GM19372 (cell line): ENCODE results near the gene C12orf57.

Experiments used
- ATAC-seq: cut with Tn5 transposase; IDR thresholded peaks from one replicate; pipeline ENCODE4 v1.9.1; 2021; ENCODE audit warnings: mild to moderate bottlenecking, low read depth, moderate library complexity; ENCODE audit not compliant: unreplicated experiment

The C12orf57 gene

DNA sequence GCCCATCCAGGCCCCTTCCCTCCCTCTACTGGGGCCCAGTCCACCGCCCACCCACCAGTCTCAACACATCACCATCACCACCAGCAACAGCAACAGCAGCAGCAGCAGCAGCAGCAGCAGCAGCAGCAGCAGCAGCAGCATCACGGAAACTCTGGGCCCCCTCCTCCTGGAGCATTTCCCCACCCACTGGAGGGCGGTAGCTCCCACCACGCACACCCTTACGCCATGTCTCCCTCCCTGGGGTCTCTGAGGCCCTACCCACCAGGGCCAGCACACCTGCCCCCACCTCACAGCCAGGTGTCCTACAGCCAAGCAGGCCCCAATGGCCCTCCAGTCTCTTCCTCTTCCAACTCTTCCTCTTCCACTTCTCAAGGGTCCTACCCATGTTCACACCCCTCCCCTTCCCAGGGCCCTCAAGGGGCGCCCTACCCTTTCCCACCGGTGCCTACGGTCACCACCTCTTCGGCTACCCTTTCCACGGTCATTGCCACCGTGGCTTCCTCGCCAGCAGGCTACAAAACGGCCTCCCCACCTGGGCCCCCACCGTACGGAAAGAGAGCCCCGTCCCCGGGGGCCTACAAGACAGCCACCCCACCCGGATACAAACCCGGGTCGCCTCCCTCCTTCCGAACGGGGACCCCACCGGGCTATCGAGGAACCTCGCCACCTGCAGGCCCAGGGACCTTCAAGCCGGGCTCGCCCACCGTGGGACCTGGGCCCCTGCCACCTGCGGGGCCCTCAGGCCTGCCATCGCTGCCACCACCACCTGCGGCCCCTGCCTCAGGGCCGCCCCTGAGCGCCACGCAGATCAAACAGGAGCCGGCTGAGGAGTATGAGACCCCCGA, 7.0 kb upstream of the C12orf57 start:
- no peak for ATAC-seq

DNA sequence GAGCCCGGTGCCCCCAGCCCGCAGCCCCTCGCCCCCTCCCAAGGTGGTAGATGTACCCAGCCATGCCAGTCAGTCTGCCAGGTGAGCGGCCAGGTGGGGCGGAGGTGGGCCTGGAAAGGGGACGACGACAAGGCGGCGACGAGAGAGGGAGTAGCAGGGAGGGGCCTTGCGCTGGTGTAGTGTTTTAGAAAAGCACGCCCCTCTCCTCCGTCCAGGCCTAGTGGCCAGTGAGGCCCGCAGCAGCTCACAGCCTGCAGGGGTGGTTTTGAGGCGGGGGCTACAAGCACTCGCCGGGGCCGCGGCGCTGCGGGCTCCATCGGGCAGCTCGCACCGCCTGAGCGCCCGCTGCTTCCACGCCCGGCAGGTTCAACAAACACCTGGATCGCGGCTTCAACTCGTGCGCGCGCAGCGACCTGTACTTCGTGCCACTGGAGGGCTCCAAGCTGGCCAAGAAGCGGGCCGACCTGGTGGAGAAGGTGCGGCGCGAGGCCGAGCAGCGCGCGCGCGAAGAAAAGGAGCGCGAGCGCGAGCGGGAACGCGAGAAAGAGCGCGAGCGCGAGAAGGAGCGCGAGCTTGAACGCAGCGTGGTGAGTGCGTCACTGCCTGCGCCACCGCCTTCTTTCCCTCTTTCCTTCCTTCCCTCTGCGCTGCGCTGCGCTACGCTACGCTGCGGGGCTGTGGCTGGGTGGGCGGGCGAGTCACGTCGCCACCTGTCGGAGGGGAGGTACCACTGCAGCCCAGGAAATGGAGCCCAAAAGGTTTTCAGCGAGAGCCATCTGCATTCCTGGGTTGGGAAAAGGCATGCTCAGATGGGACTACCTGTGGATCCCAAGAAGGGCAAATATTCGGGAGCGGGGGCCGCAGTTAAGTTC, 6.1 kb upstream of the C12orf57 start:
- peak; percentile 92 for ATAC-seq

DNA sequence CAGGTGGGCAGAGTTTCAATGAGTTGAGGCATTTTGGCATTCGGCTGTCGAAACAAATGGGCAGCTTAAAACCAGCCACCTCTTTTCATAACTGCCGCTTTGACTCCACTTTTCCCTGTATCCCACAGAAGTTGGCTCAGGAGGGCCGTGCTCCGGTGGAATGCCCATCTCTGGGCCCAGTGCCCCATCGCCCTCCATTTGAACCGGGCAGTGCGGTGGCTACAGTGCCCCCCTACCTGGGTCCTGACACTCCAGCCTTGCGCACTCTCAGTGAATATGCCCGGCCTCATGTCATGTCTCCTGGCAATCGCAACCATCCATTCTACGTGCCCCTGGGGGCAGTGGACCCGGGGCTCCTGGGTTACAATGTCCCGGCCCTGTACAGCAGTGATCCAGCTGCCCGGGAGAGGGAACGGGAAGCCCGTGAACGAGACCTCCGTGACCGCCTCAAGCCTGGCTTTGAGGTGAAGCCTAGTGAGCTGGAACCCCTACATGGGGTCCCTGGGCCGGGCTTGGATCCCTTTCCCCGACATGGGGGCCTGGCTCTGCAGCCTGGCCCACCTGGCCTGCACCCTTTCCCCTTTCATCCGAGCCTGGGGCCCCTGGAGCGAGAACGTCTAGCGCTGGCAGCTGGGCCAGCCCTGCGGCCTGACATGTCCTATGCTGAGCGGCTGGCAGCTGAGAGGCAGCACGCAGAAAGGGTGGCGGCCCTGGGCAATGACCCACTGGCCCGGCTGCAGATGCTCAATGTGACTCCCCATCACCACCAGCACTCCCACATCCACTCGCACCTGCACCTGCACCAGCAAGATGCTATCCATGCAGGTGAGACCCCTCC, 5.2 kb upstream of the C12orf57 start:
- no peak for ATAC-seq

DNA sequence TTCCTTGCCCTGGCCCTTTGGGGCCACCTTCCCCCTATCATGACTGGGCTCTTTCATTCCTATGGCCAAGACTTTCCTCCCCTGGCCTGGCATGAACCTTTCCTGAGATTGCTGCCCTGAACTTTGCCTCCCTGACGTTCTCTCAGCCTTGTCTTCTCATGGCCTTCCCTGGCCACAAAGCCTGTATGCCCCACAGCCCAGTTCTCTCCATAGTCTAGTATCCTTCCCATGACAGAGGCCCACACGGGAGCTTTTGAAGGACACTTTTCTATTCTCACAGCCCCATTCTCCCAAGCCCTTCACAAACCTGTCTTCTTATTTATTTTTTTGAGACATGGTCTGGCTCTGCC, 4.7 kb upstream of the C12orf57 start:
- ATAC-seq: no peak

DNA sequence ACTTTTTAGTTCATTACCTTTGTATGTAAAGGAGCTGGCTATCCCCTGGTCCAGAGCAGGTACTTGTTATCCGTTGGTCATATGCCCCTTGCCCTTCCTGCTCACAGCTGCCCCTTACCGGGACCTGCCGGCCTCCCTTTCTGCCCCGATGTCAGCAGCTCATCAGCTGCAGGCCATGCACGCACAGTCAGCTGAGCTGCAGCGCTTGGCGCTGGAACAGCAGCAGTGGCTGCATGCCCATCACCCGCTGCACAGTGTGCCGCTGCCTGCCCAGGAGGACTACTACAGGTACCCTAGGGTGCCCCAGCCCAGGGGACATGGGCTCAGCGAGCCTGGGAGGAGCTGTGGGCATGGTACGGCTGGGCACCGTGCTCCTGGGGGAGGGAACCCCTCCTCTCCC, 2.6 kb upstream of the C12orf57 start:
- no peak for ATAC-seq

DNA sequence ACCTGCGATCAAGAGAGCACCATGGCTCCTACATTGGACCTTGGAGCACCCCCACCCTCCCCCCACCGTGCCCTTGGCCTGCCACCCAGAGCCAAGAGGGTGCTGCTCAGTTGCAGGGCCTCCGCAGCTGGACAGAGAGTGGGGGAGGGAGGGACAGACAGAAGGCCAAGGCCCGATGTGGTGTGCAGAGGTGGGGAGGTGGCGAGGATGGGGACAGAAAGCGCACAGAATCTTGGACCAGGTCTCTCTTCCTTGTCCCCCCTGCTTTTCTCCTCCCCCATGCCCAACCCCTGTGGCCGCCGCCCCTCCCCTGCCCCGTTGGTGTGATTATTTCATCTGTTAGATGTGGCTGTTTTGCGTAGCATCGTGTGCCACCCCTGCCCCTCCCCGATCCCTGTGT, 2.0 kb upstream of the C12orf57 start:
- no peak for ATAC-seq

DNA sequence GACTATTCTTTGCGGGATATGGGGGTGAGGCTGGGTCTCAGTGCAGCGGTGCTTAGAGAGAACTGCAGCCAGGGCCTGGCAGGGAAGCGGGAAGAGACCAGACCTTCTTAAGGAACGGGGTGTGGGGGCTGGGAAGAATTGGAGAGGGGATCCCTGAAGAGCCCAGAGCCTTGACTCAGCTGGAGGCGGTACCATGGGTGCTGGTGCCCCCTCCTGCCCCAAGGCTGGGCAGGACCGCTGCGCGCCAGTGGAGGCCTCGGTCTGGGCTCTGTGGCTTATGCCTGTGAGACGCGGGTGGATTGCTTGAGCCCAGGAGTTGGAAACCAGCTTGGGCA, 1.5 kb upstream of the C12orf57 start:
- ATAC-seq: no peak

DNA sequence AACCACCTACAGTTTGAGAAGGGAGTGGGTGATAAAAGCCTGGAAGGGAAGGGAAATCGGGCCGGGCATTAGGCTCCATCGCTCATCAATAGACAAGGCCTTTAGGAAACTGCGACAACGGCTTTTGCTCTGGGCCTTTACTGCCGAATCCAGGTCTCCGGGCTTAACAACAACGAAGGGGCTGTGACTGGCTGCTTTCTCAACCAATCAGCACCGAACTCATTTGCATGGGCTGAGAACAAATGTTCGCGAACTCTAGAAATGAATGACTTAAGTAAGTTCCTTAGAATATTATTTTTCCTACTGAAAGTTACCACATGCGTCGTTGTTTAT, 467 bp upstream of the C12orf57 start:
- peak; percentile 17 for ATAC-seq

DNA sequence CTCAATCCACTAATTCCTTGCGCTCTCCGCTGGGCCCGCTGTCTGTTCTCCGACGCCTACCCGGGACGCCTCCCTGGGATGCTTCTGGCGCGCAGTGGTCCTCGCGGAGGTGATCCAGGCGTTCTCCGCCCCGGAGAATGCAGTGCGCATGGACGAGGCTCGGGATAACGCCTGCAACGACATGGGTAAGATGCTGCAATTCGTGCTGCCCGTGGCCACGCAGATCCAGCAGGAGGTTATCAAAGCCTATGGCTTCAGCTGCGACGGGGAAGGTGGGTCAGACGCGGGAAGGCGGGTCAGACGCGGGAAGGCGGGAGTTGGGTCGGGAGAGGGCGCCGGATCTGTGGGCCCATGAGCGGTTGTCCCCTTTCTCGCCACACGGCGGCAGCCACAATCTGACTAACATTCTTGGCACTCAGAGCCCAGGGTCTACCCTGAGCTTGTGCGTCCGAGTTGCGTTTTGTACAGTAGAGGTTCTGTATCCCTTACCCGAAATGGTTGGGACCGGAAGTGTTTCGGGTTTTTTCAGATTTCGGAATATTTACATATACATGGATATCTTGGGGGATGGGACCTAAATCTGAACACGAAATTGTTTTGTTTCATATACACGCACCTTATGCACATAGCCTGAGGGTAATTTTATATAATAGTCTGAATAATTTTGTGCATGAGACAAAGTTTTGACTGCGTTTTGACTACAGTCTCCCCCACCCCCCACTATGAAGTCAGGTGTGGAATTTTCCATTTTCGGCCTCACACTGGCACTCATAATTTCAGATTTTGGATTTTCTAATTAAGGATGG, 762 bp downstream of the C12orf57 start:
- ATAC-seq: peak; percentile 35

DNA sequence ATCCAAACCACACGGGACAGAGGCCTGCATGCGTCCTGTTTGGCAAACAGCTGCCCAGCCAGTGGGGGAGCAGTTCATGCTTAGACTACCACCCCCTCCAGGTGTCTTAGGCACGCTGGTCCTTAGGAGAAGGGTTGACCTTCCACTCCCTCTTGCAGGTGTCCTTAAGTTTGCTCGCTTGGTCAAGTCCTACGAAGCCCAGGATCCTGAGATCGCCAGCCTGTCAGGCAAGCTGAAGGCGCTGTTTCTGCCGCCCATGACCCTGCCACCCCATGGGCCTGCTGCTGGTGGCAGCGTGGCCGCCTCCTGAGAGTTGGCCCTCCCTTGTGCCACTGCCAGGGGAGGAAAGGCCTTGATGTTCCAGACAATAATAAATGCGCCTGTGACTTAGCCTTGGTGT, 1.8 kb downstream of the C12orf57 start:
- ATAC-seq: no peak

DNA sequence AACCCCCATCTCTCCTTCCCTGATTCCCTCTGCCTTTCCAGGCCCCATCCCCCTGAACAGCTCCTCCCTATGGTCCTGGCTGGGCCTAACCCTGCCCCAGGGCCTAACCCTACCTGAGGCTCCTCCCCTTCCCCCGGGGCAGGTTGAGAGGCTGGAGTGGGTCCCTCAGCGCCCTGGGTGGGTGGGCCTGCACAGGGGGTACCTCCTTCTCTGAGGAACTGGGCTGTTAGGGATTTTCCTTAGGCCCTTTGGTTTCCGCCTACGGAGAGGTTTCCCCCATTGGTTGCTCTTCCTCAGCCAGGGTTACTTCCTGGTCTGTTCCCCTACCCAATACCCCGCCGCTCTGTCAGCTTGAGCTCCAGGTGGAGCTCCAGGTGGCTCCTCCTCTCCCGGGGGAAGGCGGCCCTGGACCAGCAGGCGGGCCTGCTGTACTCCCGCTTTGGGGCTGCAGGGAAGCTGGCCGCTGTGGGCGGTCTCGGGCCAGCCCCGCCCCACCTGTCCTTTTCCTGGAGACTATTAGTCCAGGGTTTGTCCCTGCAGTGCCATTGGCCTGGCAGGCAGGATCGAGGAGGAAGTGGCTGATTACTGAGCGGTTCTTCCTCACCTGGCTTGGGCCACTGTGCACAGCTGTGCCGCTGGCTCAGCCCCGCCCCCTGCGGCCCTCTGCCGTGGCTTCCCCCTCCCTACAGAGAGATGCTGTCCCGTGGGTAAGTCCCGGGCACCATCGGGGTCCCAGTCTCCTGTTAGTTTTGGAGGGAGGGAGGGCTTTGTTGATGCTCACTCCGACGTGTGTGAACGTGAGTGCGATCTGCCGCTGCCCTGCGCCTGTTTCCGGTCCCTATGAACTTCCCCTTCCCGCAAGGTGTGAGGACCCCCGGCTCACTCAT, 2.5 kb downstream of the C12orf57 start:
- ATAC-seq: no peak

DNA sequence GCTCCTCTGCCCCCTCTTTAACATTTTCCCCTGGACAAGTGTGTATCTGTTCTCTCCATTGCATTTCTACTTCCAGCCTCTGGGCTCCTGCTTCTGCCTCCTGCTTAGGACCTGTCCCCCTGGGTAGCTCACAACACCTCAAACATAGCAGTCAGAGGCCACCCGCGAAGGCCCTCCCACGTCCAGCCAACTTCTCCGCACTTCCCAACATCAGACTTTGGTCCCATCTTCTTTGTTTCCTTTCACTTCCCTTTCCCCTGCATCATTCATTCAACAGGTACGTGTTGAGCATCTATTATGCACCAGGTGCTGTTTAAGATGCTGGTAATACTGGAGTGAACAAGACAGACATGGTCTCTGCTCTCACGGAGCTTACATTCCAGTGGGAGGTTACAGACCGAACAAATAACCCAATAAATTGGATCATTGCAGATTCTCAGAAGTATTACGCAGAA, 3.1 kb downstream of the C12orf57 start:
- ATAC-seq: no peak

DNA sequence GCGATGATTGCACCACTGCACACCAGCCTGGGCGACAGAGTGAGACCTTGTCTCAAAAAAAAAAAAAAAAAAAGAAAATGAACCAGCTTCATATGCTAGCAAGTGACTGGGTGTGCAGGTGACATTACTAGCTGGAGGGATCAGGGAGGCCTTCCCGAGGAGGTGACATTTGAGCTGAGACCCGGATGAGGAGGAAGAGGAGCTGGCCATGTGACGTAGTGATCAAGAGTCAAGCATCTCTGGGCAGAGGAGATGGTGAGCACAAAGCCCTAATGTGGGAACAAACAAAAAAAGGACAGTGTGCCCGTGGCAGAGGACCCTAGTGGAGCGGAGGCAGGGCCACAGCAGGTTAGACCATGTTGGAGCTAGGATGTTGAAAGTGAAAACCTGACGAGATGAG, 3.8 kb downstream of the C12orf57 start:
- ATAC-seq: no peak

DNA sequence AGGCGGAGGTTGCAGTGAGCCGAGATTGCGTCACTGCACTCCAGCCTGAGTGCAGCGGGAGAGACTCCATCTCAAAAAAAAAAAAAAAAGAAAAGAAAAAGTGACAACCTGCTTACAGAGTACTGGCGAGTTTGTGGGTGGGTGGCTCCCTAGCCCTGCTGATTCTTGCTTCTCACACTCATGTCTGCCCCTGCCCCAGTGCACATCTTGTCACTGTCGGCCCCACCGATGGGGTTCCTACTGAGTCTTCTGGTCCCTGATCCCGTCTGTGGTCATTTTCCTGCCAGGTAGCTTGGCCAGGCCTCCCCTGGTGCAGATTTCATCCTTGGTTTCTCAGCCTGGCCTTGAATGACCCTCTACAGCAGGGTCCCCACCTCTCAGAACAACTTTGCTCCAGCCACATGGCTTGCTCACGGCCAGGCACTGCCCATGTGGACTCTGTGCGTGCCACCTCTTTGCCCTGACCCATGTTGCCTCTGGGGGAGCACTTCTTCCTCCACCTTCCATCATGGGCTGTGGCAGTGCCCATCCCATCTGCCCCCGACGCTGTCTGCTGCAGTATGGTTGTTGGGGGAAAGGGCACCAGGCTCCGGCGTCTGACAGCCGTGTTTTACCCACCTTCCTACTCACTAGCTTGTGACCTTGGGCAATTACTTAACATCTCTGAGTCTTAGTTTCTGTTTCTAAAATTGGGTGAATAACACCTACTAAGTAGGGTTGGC, 5.2 kb downstream of the C12orf57 start:
- ATAC-seq: no peak

DNA sequence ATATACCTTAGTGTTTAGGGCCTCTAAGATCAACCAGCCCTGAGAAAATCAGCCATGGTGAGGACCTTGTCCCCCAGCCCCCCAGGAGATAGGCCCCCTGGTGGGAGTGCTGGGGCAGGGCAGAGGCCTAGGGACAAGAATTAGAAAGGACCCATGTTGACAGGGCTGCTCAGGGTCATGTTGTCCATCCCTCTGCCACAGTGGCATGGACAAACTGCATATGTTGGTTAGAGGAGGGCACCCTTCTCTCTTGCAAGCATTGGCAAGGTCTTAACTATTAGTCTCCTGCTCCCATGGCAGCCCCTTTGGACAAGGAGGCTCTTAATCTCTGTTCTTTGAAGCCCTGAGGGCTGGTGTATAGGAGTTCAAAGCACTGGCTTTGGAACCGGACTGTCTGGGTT, 6.6 kb downstream of the C12orf57 start:
- no peak for ATAC-seq

DNA sequence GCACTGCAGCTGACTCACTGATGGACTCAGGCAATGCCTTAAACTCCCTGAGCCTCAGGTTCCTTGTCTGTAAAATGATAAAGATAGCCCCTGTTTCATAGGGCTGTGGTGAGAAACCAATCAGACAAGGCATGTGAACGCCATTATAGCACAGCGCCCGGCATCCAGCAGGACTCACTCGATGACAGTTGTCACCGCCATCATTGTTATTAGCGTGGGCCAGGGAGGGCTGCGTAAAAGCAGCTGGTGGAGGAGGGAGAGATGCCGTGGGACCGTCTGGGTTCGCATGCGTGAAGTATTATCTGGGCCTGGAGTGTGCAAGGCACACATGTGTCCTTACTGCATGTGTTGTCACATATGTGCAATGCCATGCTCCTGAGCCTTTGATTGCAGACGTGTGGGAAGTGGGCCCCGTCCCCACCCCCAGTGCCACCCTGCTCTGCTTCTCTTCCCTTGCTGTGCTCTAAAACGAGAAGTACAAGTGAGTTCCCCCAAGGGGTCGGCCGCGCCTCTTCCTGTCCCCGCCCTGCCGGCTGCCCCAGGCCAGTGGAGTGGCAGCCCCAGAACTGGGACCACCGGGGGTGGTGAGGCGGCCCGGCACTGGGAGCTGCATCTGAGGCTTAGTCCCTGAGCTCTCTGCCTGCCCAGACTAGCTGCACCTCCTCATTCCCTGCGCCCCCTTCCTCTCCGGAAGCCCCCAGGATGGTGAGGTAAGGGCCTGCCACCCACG, 7.2 kb downstream of the C12orf57 start, which contains the start of gene PTPN6:
PTPN6 (plus strand) TSS at position 546 of the 730 bp plus-strand sequence; CDS start at position 703, 157 bp downstream.
- ATAC-seq: no peak

DNA sequence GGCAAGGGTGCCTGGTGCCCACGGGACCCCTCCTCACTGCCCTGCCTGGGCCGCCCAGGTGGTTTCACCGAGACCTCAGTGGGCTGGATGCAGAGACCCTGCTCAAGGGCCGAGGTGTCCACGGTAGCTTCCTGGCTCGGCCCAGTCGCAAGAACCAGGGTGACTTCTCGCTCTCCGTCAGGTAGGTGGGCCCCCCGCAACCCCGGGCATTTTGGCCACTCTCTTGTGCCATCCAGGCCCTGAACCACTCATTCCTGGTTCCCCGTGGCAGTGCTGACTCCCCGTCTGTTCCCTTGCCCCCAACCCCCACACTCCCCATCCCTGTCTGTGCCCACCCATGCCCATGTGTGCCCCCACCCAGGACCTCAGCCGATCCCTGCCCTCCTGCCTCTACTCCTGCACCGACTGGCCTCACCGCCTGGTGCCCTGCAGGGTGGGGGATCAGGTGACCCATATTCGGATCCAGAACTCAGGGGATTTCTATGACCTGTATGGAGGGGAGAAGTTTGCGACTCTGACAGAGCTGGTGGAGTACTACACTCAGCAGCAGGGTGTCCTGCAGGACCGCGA, 7.8 kb downstream of the C12orf57 start:
- no peak for ATAC-seq
